PC-3 (cell line): ENCODE results near the gene TAS1R2. TPM values are rescaled to one million over a fixed set of nuclear protein-coding genes. Genes with fewer than 3 reads are reported as not detected.
A peak's percentile ranks its signal among the peaks of the same experiment; 100 is the strongest.

ENCODE experiments used
- ATAC-seq: fragments of 200-7000 bp; cut with Tn5 transposase; 2 replicates; pipeline ENCODE4 v1.9.1; 2020; ENCODE audit warnings: mild to moderate bottlenecking, moderate library complexity
- BruUV-seq: library from RNA; stranded (reverse); fragments of 400-500 nt; replicated peaks from 2 replicates; lab custom pipeline; 2021; lab: Mats Ljungman, UMichigan
- CTCF ChIA-PET: fragments of 300-600 bp; sonication (Branson Sonifier 250); formaldehyde crosslinking; loops from one replicate; lab custom pipeline; 2022; ENCODE audit warnings: antibody characterized with exemption; lab: Charles Lee
- POLR2A ChIA-PET: fragments of 300-600 bp; sonication (Branson Sonifier 250); formaldehyde crosslinking; loops from one replicate; lab custom pipeline; 2022; ENCODE audit warnings: antibody characterized with exemption; ENCODE audit not compliant: unreplicated experiment; lab: Charles Lee
- DNase-seq: peaks from one replicate; pipeline ENCODE4 v3.0.0-alpha.2; 2015
- H2AFZ ChIP-seq: fragments of 300-600 bp; sonication (generic); 2 replicates; pipeline ENCODE4 v1.6.0; 2016; ENCODE audit warnings: antibody characterized with exemption, low read length
- H3F3A ChIP-seq: fragments of 300-600 bp; sonication (generic); one replicate; pipeline ENCODE4 v1.6.0; 2017; ENCODE audit warnings: antibody characterized with exemption, low read length, control low read depth, mild to moderate bottlenecking; ENCODE audit not compliant: unreplicated experiment
- H3K27ac ChIP-seq: fragments of 300-600 bp; sonication (generic); 2 replicates; pipeline ENCODE4 v1.5.1; 2016; ENCODE audit warnings: mild to moderate bottlenecking, low read length
- H3K27me3 ChIP-seq: fragments of 300-600 bp; sonication (generic); 2 replicates; pipeline ENCODE4 v1.6.1; 2016; ENCODE audit warnings: low read length, mixed read lengths
- H3K36me3 ChIP-seq: fragments of 300-600 bp; sonication (generic); 2 replicates; pipeline ENCODE4 v1.6.1; 2016; ENCODE audit warnings: low read depth, mixed run types, low read length, mixed read lengths
- H3K4me1 ChIP-seq: fragments of 300-600 bp; sonication (generic); 2 replicates; pipeline ENCODE4 v1.5.1; 2016; ENCODE audit warnings: low read length; ENCODE audit not compliant: insufficient read depth
- H3K4me2 ChIP-seq: fragments of 300-600 bp; sonication (generic); 2 replicates; pipeline ENCODE4 v1.6.0; 2016; ENCODE audit warnings: low read length
- H3K4me3 ChIP-seq: fragments of 300-600 bp; sonication (generic); 2 replicates; pipeline ENCODE4 v1.5.1; 2016; ENCODE audit warnings: mild to moderate bottlenecking, low read length, mixed read lengths
- H3K79me2 ChIP-seq: fragments of 300-600 bp; sonication (generic); 2 replicates; pipeline ENCODE4 v1.6.1; 2017; ENCODE audit warnings: low read length, mixed read lengths
- H3K9ac ChIP-seq: fragments of 300-600 bp; sonication (generic); 2 replicates; pipeline ENCODE4 v1.6.0; 2016; ENCODE audit warnings: mild to moderate bottlenecking, low read length
- H3K9me2 ChIP-seq: fragments of 300-600 bp; sonication (generic); replicated peaks from 2 replicates; pipeline ENCODE4 v1.6.1; 2016; ENCODE audit warnings: mixed run types, low read length, mixed read lengths
- H3K9me3 ChIP-seq: fragments of 300-600 bp; sonication (generic); 2 replicates; pipeline ENCODE4 v1.6.1; 2016; ENCODE audit warnings: low read length, mixed read lengths
- H4K20me1 ChIP-seq: fragments of 300-600 bp; sonication (generic); 2 replicates; pipeline ENCODE4 v1.6.1; 2016; ENCODE audit warnings: low read length, mixed read lengths
- EZH2 ChIP-seq: fragments of 300-600 bp; sonication (generic); IDR thresholded peaks from one replicate; pipeline ENCODE4 v1.6.1; 2017; ENCODE audit warnings: antibody characterized with exemption, mild to moderate bottlenecking, low read length; ENCODE audit not compliant: unreplicated experiment
- EZH2phosphoT487 ChIP-seq: fragments of 300-600 bp; sonication (generic); IDR thresholded peaks from 2 replicates; pipeline ENCODE4 v1.6.1; 2018; ENCODE audit warnings: mild to moderate bottlenecking, antibody characterized with exemption, low read length, borderline replicate concordance
- intact Hi-C: fragments of 100-400 bp; cut with micrococcal nuclease; formaldehyde crosslinking; loops from 2 replicates; pipeline ENCODE4 v1.9.0; 2023
- total RNA-seq: library from RNA; depleted of rRNA; stranded (reverse); fragments of >200 nt; gene quantifications from 2 replicates; pipeline ENCODE4 v1.2.3, GENCODE V29; 2014
- TF ChIP-seq, protein P1 (sequence below): fragments of 300-600 bp; sonication (generic); conservative IDR thresholded peaks from 2 replicates; pipeline ENCODE4 v1.5.1; 2017; ENCODE audit warnings: antibody characterized with exemption, low read depth, mild to moderate bottlenecking, low read length

Gene TAS1R2
- total RNA-seq, 1 experiment from 2014 or later, result not detected

DNA sequence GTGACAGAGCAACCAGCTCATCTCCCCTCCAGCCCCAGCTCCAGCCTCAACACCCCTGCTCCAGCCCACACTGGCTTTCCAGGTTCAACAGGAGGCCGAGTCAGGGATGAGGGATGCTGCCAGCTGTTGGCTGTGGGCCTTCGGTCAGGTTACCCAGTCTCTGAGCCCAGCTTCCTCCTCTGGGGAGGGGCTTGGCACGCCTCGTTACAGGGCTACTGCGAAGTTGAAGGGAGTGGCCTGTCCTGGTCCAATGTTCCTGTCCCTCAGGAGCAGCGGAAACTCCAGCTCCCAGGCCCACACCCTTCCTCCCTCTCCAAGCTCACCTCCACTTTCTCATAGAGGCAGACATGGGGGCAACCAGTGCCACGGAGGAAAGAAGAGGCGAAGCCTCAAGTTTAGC, 15.1 kb upstream of the TAS1R2 start:
- ChIA-PET CTCF (interaction anchor here (1.3 kb wide), 1 partner anchor 277 kb away, joined by 7 read pairs; no protein-coding TSS in a partner anchor), POLR2A (no interaction called here)
- TF ChIP-seq, protein P1, sequence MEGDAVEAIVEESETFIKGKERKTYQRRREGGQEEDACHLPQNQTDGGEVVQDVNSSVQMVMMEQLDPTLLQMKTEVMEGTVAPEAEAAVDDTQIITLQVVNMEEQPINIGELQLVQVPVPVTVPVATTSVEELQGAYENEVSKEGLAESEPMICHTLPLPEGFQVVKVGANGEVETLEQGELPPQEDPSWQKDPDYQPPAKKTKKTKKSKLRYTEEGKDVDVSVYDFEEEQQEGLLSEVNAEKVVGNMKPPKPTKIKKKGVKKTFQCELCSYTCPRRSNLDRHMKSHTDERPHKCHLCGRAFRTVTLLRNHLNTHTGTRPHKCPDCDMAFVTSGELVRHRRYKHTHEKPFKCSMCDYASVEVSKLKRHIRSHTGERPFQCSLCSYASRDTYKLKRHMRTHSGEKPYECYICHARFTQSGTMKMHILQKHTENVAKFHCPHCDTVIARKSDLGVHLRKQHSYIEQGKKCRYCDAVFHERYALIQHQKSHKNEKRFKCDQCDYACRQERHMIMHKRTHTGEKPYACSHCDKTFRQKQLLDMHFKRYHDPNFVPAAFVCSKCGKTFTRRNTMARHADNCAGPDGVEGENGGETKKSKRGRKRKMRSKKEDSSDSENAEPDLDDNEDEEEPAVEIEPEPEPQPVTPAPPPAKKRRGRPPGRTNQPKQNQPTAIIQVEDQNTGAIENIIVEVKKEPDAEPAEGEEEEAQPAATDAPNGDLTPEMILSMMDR, result no peak
- TF ChIP-seq EZH2phosphoT487 (no peak), EZH2 (no peak)
- Histone ChIP-seq H3K9me2 (no peaks in the 10 kb centered on the region), H3K9ac (no peak overlapping the region), H3K4me3 (no peak overlapping the region), H3K4me1 (no peaks in the 10 kb centered on the region), H3K27me3 (no peaks in the 10 kb centered on the region), H2AFZ (no peak overlapping the region), H3K27ac (no peak overlapping the region), H3K4me2 (no peak overlapping the region), H3K9me3 (no peaks in the 10 kb centered on the region), H3F3A (no peaks in the 10 kb centered on the region), H3K79me2 (no peaks in the 10 kb centered on the region), H3K36me3 (no peaks in the 10 kb centered on the region), H4K20me1 (no peaks in the 10 kb centered on the region)
- DNase-seq (no peak), ATAC-seq (no peak)
- intact Hi-C loops, result no loop called here
- no TSS peak for BruUV-seq

DNA sequence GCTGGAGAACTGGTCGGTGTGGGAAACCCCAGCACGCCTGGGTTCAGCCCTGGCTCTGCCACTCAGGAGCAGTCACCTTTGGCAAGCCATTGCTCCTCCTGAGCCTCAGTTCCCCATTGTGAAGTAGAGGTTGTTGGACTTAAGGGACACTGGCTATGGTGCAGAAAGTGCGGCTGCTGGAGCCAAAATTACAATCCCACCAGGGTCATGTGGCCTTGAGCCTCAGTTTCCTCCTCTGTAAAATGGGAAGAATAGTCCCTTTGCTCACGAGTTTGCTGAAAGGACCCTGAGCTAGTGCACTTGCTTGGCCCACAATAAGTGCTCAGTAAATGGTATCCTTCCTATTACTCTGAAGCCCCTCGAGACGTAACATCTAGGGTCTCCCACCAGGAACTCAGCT, 14.6 kb upstream of the TAS1R2 start:
- ChIA-PET POLR2A (no interaction called here), CTCF (no interaction called here)
- no TSS peak for BruUV-seq
- ATAC-seq, result no peak
- Histone ChIP-seq H3K79me2 (no peaks in the 10 kb centered on the region), H3K4me2 (no peak overlapping the region), H3K9me3 (no peaks in the 10 kb centered on the region), H3K36me3 (no peaks in the 10 kb centered on the region), H3K27ac (no peak overlapping the region), H3F3A (no peaks in the 10 kb centered on the region), H3K4me1 (no peaks in the 10 kb centered on the region), H3K4me3 (no peak overlapping the region), H3K27me3 (no peaks in the 10 kb centered on the region), H3K9me2 (no peaks in the 10 kb centered on the region), H2AFZ (no peak overlapping the region), H4K20me1 (no peaks in the 10 kb centered on the region), H3K9ac (no peak overlapping the region)
- no peak for DNase-seq
- intact Hi-C loops, result no loop called here
- TF ChIP-seq EZH2 (no peak), EZH2phosphoT487 (no peak)
- TF ChIP-seq, protein P1, result no peak

DNA sequence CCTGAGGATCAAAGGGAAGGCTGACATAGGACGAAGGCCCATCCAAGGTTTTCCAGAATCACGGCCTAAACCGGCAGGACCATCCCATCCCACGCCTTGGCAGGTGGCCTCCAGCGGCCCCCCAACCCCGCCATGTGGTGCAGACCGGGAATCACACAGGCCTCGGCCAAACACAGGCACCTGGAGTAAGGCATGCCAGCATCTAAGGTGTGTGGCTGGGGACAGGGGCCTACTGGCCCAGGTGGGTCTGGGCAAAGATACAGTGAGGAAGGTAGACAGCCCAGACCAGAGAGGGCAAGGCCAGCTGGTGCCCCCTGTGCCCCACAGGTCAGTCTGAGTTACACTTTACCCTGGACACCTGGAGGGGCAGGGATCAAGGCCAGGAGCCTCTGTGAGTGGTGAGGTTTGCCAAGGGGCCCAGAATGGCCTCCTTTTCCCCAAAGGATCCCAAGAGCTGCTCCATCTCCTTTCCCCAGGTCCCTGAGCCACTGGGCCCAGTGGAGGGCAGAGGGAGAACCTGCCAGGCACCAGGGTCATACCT, 12.7 kb upstream of the TAS1R2 start:
- Histone ChIP-seq H3K79me2 (no peaks in the 10 kb centered on the region), H3F3A (no peaks in the 10 kb centered on the region), H3K9ac (no peak overlapping the region), H3K27ac (no peak overlapping the region), H3K9me3 (no peaks in the 10 kb centered on the region), H4K20me1 (no peaks in the 10 kb centered on the region), H3K9me2 (no peaks in the 10 kb centered on the region), H3K4me1 (no peaks in the 10 kb centered on the region), H3K27me3 (peaks cover under 1% of the 10 kb centered on the region; the same call in 1 of the 2 replicates), H2AFZ (no peak overlapping the region), H3K4me2 (no peak overlapping the region), H3K4me3 (no peak overlapping the region), H3K36me3 (no peaks in the 10 kb centered on the region)
- ATAC-seq (no peak), DNase-seq (no peak)
- TF ChIP-seq EZH2phosphoT487, result no peak
- TF ChIP-seq, protein P1, result no peak
- no peak for TF ChIP-seq EZH2
- CTCF ChIA-PET, result no interaction called here
- POLR2A ChIA-PET, result interaction anchor here (0.6 kb wide), 1 partner anchor 101 kb away, joined by 3 read pairs; no protein-coding TSS in a partner anchor
- BruUV-seq, result TSS peak; percentile 29
- intact Hi-C loops, result no loop called here
